Stimulated activated CD8-positive, alpha-beta memory T cell treated with anti-CD3 and anti-CD28 coated beads, Interleukin-7, amount 100 ng/mL, for 4 hours (primary cell): ENCODE measurements around the gene SMC1A.
"Not testable (repeated sequence)": the region's sequence is repeated elsewhere in the genome, so short reads cannot be mapped to it uniquely, and the experiment has no call there.

Experiments used
- DNase-seq, 2 donors: peaks; one replicate each; pipeline ENCODE4 v3.0.0-alpha.2; 2020; ENCODE audit warnings: low read depth in 2 of 2

SMC1A gene

GRCh38 chrX:53422861-53423306, 430 bp upstream of the SMC1A start, which contains the start of gene RIBC1:
RIBC1 (plus strand) TSS chrX:53422873; CDS start chrX:53426277, 3,404 bp downstream.
- DNase-seq = no peak

DNA sequence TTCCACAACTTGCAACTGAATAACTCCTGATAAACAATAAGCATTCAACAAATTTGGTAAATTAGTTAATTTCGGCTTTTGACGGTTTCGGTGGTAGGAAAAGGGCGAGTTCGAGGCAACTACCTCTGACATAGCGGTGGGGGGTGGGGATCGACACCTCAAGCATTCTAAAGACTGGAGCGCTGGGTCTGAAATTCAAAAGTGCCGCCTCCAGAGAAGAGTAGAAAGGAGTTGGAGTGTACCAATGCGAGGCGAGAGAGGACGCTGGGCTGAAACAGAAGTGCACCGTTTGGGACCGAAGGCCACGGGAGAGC, 725 bp downstream of the SMC1A start:
- DNase-seq = no peak

GRCh38 chrX:53421125-53421524, 1.3 kb downstream of the SMC1A start:
- no peak for DNase-seq

GRCh38 chrX:53420351-53420750, 2.1 kb downstream of the SMC1A start:
- not testable (repeated sequence) for DNase-seq

- no peak for DNase-seq
Observed at GRCh38 chrX:53412446-53412845, 10.0 kb downstream of the SMC1A start.

DNA sequence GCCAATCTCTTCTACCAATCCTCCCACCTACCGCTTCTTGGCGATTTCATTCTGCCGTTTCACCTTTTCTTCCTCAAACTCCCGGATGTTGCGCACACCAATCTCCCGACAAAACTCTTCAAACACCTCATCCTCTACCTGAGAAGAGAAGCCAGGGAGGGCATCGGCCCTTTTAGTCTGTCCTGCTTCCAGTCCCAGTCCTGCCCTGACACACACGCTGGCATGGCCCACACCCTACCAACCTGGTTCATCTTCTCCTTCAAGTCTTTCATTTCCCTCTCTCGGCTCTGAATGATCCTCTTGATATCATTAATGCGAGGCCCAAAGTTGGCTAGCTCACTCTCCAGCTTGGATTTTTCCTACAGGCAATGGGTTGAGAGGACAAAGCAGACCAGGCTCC, 18.9 kb downstream of the SMC1A start:
- no peak for DNase-seq

GRCh38 chrX:53398216-53398615, 24.2 kb downstream of the SMC1A start:
- DNase-seq = no peak

- DNase-seq = no peak
Observed at GRCh38 chrX:53395605-53396298, 26.7 kb downstream of the SMC1A start.

GRCh38 chrX:53383376-53384076, 38.9 kb downstream of the SMC1A start:
- DNase-seq = no peak

- no peak for DNase-seq
Observed at GRCh38 chrX:53379747-53380146, 42.7 kb downstream of the SMC1A start.

- DNase-seq = no peak
Observed at GRCh38 chrX:53379008-53379710, 43.3 kb downstream of the SMC1A start.

- no peak for DNase-seq
Observed at GRCh38 chrX:53377464-53377863, 45.0 kb downstream of the SMC1A start.

GRCh38 chrX:53376888-53377287, 45.6 kb downstream of the SMC1A start:
- DNase-seq = no peak

DNA sequence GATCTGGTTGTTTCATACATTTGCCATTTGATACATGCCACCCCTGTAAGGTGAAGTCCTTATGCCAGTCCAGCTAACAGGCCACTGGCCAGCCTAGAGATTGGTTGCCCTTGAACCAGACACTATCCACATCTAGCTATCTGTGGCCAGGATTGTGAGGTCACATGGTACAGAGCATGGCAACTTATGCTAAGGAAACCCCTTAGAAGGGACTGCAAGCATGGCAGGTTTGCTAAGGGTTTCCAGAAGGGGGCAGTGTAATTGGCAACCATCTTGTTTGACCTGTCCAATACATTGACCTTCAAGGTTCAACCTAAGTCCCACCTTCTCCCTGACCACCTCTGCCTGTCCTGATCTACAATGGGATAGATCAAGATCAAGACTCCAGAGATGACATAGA, 47.5 kb downstream of the SMC1A start:
- DNase-seq = no peak

DNA sequence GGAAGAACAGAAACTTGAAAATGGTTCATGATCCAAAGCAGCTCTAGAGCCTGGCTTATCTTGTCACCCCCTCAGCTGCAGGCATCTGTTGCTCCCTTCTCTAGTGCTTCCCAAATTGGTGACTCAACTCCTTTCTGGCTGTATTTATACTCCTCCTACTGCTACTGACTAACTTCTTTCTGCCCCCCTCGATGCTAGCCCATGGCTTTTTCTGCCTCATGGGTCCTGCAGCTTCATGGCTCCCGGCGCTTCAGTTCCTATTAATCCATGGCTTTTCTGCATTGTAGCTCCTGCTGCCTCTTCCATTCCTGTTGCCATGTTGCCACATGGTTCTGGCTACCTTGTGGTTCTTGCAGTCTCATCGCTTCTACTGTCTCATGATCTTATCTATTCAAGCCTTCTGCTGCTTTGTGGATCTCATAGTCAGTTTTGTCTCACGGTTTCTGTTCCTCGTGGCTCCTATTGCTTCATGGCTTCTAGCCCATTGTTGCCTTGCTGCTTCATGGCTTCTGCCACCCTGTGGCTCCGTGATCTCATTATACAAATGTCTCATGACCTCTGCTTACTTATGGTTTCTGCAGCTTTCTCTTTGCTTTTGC, 48.1 kb downstream of the SMC1A start:
- DNase-seq = no peak

GRCh38 chrX:53373307-53373706, 49.1 kb downstream of the SMC1A start:
- no peak for DNase-seq

GRCh38 chrX:53366454-53366853, 56.0 kb downstream of the SMC1A start:
- not testable (repeated sequence) for DNase-seq

DNA sequence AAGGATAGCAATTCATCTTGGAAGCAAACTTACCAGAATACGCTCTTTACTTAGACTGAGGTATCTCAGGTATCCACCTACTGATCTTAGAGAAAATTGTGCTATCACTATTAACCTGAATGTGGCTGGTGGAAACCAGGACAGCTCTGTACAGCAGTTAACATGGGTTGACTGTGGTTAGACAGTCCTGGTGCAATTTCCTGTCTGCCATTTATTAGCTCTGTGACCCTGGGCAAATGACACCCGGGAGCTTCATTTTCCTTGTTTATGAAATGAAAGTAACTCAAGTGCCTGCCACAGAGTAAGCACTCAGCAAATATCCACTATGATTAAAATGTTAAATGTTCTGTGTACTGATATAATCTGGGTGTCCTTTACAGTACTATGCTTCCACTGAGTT, 60.0 kb downstream of the SMC1A start:
- no peak for DNase-seq

DNA sequence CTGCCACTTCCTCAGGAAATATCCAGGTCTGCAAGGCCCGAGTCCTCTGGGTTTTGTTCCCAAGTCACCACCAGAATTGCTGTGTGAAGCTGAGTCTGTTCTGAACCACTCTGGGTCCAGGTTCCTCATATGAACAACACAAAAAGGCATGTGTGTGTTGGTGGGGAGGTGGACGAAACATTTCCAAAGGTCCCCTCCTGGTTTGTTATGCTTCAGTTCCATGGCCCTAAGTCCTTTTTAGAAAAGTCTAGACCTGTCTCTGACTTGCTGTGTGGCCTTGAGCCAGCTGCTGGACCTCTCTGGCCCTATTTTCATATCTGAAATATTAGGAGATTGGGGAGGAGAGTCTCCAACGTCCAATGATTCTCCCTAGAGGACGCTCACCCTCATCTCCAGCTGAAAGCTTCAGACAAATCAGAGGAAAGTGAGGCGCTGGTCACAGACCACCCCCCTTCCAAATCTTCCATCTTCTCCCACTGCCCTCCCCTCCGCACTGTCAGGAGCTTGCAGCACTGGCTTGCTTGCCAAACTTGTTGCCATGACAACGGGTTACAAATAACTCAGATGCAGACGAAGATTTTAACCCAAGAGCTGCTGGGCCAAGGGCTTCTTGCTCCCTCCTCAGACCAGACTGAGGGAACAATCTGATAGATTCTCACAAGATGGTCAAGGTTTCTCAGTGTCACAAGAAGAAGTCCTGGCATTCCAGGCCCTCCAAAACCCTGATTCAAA, 64.5 kb downstream of the SMC1A start:
- DNase-seq = no peak

GRCh38 chrX:53356186-53356585, 66.3 kb downstream of the SMC1A start:
- DNase-seq = no peak

GRCh38 chrX:53354669-53355068, 67.8 kb downstream of the SMC1A start:
- no peak for DNase-seq

GRCh38 chrX:53347948-53348347, 74.5 kb downstream of the SMC1A start:
- DNase-seq = no peak
